Prostate gland (tissue), 2 donors: ENCODE results near the gene ELMO1. TPM values are rescaled to one million over a fixed set of nuclear protein-coding genes. Genes with fewer than 3 reads are reported as not detected.

Source experiments
- DNase-seq: peaks from one replicate; pipeline ENCODE4 v3.0.0-alpha.2; 2019; ENCODE audit warnings: low spot score
- H3K27ac ChIP-seq, 2 donors: fragments of 200-600 bp; sonication (generic); 2 replicates each; pipeline ENCODE4 v1.5.1; 2017 to 2019
- H3K27me3 ChIP-seq: fragments of 200-600 bp; sonication (generic); replicated peaks from 2 replicates; pipeline ENCODE4 v1.5.1; 2019; ENCODE audit not compliant: insufficient read depth
- H3K36me3 ChIP-seq, 2 donors: fragments of 200-600 bp; sonication (generic); 1 replicate in 1 of 2; 2 replicates in 1 of 2; pipeline versions ENCODE4 v1.5.1 to v1.8.1; 2017 to 2019
- H3K4me1 ChIP-seq: fragments of 200-600 bp; sonication (generic); replicated peaks from 2 replicates; pipeline ENCODE4 v1.5.1; 2019
- H3K4me3 ChIP-seq, 2 donors: fragments of 200-600 bp; sonication (generic); 2 replicates each; pipeline ENCODE4 v1.5.1; 2017 to 2019
- H3K9me3 ChIP-seq: fragments of 200-600 bp; sonication (generic); 2 replicates; pipeline ENCODE4 v1.5.1; 2017
- POLR2A ChIP-seq: fragments of 450-650 bp; IDR thresholded peaks from one replicate; pipeline ENCODE4 v1.6.1; 2016; ENCODE audit warnings: antibody characterized with exemption, mild to moderate bottlenecking
- POLR2AphosphoS5 ChIP-seq: sonication (generic); formaldehyde crosslinking; IDR thresholded peaks from one replicate; pipeline ENCODE4 v1.6.1; 2017; ENCODE audit warnings: antibody characterized with exemption
- WGBS: methylation state at CpG from one replicate; pipeline ENCODE4 v1.1.5; 2018; 5-methylcytosine and 5-hydroxymethylcytosine counted together
- intact Hi-C: fragments of 100-400 bp; cut with DNase I; formaldehyde crosslinking; loops from one replicate; pipeline ENCODE4 v1.14.2; 2022
- total RNA-seq, 2 donors: library from RNA; depleted of rRNA; stranded (reverse); fragments of >200 nt; gene quantifications; one replicate each; pipeline ENCODE4 v1.1.0, GENCODE V29; 2016
- TF ChIP-seq, protein P1 (sequence below), 4 experiments: fragments of 200-600 bp in 2 of 4; fragments of 450-650 bp in 2 of 4; sonication (generic) in 2 of 4; IDR thresholded peaks; 1 replicate in 3 of 4; 2 replicates in 1 of 4; pipeline ENCODE4 v1.5.1; 2016 to 2019; ENCODE audit warnings: antibody characterized with exemption in 4 of 4, mild to moderate bottlenecking in 2 of 4, moderate library complexity in 2 of 4

The ELMO1 gene
- total RNA-seq, 2 donors from 2014 or later: 6.7 to 19.3 TPM

GRCh38 chr7:36811807-36812206, 636.9 kb downstream of the ELMO1 start:
- intact Hi-C loops: no loop called here
- 46% methylated on average over 3 of the region's 3 CpGs for WGBS
- no peaks in the 10 kb centered on the region for H3K36me3 ChIP-seq
- no peaks in the 10 kb centered on the region for H3K9me3 ChIP-seq
- DNase-seq: no peak
- H3K4me1 ChIP-seq: no peaks in the 10 kb centered on the region
- H3K4me3 ChIP-seq: no peak overlapping the region
- H3K27me3 ChIP-seq: no peaks in the 10 kb centered on the region
- TF ChIP-seq POLR2A: no peak
- TF ChIP-seq POLR2AphosphoS5: no peak
- TF ChIP-seq, protein P1, sequence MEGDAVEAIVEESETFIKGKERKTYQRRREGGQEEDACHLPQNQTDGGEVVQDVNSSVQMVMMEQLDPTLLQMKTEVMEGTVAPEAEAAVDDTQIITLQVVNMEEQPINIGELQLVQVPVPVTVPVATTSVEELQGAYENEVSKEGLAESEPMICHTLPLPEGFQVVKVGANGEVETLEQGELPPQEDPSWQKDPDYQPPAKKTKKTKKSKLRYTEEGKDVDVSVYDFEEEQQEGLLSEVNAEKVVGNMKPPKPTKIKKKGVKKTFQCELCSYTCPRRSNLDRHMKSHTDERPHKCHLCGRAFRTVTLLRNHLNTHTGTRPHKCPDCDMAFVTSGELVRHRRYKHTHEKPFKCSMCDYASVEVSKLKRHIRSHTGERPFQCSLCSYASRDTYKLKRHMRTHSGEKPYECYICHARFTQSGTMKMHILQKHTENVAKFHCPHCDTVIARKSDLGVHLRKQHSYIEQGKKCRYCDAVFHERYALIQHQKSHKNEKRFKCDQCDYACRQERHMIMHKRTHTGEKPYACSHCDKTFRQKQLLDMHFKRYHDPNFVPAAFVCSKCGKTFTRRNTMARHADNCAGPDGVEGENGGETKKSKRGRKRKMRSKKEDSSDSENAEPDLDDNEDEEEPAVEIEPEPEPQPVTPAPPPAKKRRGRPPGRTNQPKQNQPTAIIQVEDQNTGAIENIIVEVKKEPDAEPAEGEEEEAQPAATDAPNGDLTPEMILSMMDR (IDR thresholded peaks at IDR 0.05): no peak
- H3K27ac ChIP-seq: no peak overlapping the region

- no peak overlapping the region for H3K27ac ChIP-seq
- no peaks in the 10 kb centered on the region for H3K9me3 ChIP-seq
- no peak for DNase-seq
- no peaks in the 10 kb centered on the region for H3K4me1 ChIP-seq
- H3K4me3 ChIP-seq: no peak overlapping the region
- TF ChIP-seq POLR2AphosphoS5 (no peak), POLR2A (no peak)
- TF ChIP-seq, protein P1 (IDR thresholded peaks at IDR 0.05): no peak
- intact Hi-C loops: no loop called here
- no peaks in the 10 kb centered on the region for H3K27me3 ChIP-seq
- WGBS: 50% methylated on average over 2 of the region's 2 CpGs
- H3K36me3 ChIP-seq: no peaks in the 10 kb centered on the region
These were observed 638.2 kb downstream of the ELMO1 start for GRCh38 chr7:36810489-36810888.

- WGBS: 86% methylated on average over 1 of the region's 1 CpG
- no peak for DNase-seq
- TF ChIP-seq POLR2A (no peak), POLR2AphosphoS5 (no peak)
- TF ChIP-seq, protein P1 (IDR thresholded peaks at IDR 0.05): no peak
These were observed 638.6 kb downstream of the ELMO1 start for GRCh38 chr7:36810032-36810431.

GRCh38 chr7:36809510-36809909, 639.2 kb downstream of the ELMO1 start:
- no peak for TF ChIP-seq POLR2A
- no peak for TF ChIP-seq POLR2AphosphoS5
- TF ChIP-seq, protein P1 (IDR thresholded peaks at IDR 0.05): no peak
- Histone ChIP-seq H3K36me3 (no peaks in the 10 kb centered on the region), H3K4me1 (no peaks in the 10 kb centered on the region), H3K9me3 (no peaks in the 10 kb centered on the region), H3K27me3 (no peaks in the 10 kb centered on the region), H3K27ac (no peak overlapping the region), H3K4me3 (no peak overlapping the region)
- intact Hi-C loops: no loop called here
- no peak for DNase-seq
- 83% methylated on average over 3 of the region's 3 CpGs for WGBS

More at GRCh38 chr7:36810032-36810431, 638.6 kb downstream of the ELMO1 start:
- H3K4me1 ChIP-seq: no peaks in the 10 kb centered on the region
- no peaks in the 10 kb centered on the region for H3K36me3 ChIP-seq
- H3K4me3 ChIP-seq: no peak overlapping the region
- no peaks in the 10 kb centered on the region for H3K27me3 ChIP-seq
- intact Hi-C loops: no loop called here
- no peaks in the 10 kb centered on the region for H3K9me3 ChIP-seq
- no peak overlapping the region for H3K27ac ChIP-seq

- TF ChIP-seq POLR2A: no peak
- no peak for TF ChIP-seq POLR2AphosphoS5
- TF ChIP-seq, protein P1 (IDR thresholded peaks at IDR 0.05): no peak
- intact Hi-C loops: no loop called here
- H3K9me3 ChIP-seq: no peaks in the 10 kb centered on the region
- DNase-seq: no peak
- no peaks in the 10 kb centered on the region for H3K36me3 ChIP-seq
- H3K4me1 ChIP-seq: no peaks in the 10 kb centered on the region
- H3K4me3 ChIP-seq: no peak overlapping the region
- 64% methylated on average over 3 of the region's 3 CpGs for WGBS
- H3K27ac ChIP-seq: no peak overlapping the region
- H3K27me3 ChIP-seq: no peaks in the 10 kb centered on the region
These were observed 639.6 kb downstream of the ELMO1 start for GRCh38 chr7:36809086-36809485.
